Endothelial cell of umbilical vein (primary cell): Measurements from ENCODE around the gene SPEF2. TPM values are rescaled to one million over a fixed set of nuclear protein-coding genes. Genes with fewer than 3 reads are reported as not detected.

Experiments used
- BruUV-seq: library from RNA; stranded (reverse); fragments of 400-500 nt; replicated peaks from 2 replicates; lab custom pipeline; 2021; lab: Mats Ljungman, UMichigan
- CTCF ChIA-PET: fragments of 300-600, 350-600 bp; sonication (Branson Sonifier 250); formaldehyde crosslinking; loops from one replicate; lab custom pipeline; 2021; ENCODE audit warnings: antibody characterized with exemption, inconsistent platforms; lab: Charles Lee
- POLR2A ChIA-PET: fragments of 300-600, 350-600 bp; sonication (Branson Sonifier 250); formaldehyde crosslinking; loops from one replicate; lab custom pipeline; 2021; ENCODE audit warnings: antibody characterized with exemption, inconsistent platforms; lab: Charles Lee
- DNase-seq: peaks from one replicate; pipeline ENCODE4 v3.0.0-alpha.2; 2011; ENCODE audit warnings: low read depth, low spot score
- FAIRE-seq: peaks from 2 replicates; lab custom pipeline; 2011; peaks lifted over from hg19 to GRCh38; lab: Jason Lieb, UNC
- H2AFZ ChIP-seq: 2 replicates; pipeline ENCODE4 v1.6.0; 2012; ENCODE audit warnings: low read depth, low read length, control low read depth, inconsistent platforms
- H3K27ac ChIP-seq: 2 replicates; pipeline ENCODE4 v1.5.1; 2011; ENCODE audit warnings: low read depth, mild to moderate bottlenecking, control low read depth, low read length, moderate library complexity; ENCODE audit not compliant: insufficient read depth
- H3K27me3 ChIP-seq, 2 experiments: 2 replicates each; pipeline versions ENCODE4 v1.6.0 to v1.6.1; 2011; ENCODE audit warnings: low read length in 2 of 2, mixed read lengths in 1 of 2; ENCODE audit not compliant: control insufficient read depth in 2 of 2, insufficient read depth in 2 of 2
- H3K36me3 ChIP-seq, 2 experiments: 2 replicates in 1 of 2; 3 replicates in 1 of 2; pipeline ENCODE4 v1.5.1; 2011; ENCODE audit warnings: low read length in 2 of 2, mild to moderate bottlenecking in 1 of 2, moderate library complexity in 1 of 2; ENCODE audit not compliant: control insufficient read depth in 2 of 2, insufficient read depth in 2 of 2; ENCODE audit errors: extremely low read depth in 1 of 2
- H3K4me1 ChIP-seq: 3 replicates; pipeline ENCODE4 v1.5.1; 2011; ENCODE audit warnings: mild to moderate bottlenecking, low read length; ENCODE audit not compliant: control insufficient read depth, insufficient read depth; ENCODE audit errors: extremely low read depth
- H3K4me2 ChIP-seq: 2 replicates; pipeline ENCODE4 v1.6.1; 2011; ENCODE audit warnings: low read length, control low read depth, mixed read lengths; ENCODE audit not compliant: insufficient read depth
- H3K4me3 ChIP-seq, 3 experiments: fragments of 200-600 bp in 1 of 3; sonication (generic), shearing (Covaris generic) in 1 of 3; replicated peaks in 1 of 3; 2 replicates each; pipeline ENCODE4 v1.5.1; 2011 to 2016; ENCODE audit warnings: control low read depth in 3 of 3, low read length in 3 of 3, mild to moderate bottlenecking in 2 of 3, inconsistent platforms in 1 of 3, low read depth in 1 of 3, moderate library complexity in 1 of 3; ENCODE audit not compliant: insufficient read depth in 1 of 3
- H3K79me2 ChIP-seq: 2 replicates; pipeline ENCODE4 v1.6.0; 2012; ENCODE audit warnings: low read length, inconsistent platforms; ENCODE audit not compliant: control insufficient read depth, insufficient read depth
- H3K9ac ChIP-seq: replicated peaks from 2 replicates; pipeline ENCODE3; 2011; ENCODE audit warnings: low read length, control low read depth; ENCODE audit not compliant: insufficient read depth; ENCODE audit errors: extremely low read depth
- H3K9me1 ChIP-seq: replicated peaks from 3 replicates; pipeline ENCODE4 v1.6.0; 2011; ENCODE audit warnings: mild to moderate bottlenecking, low read length; ENCODE audit not compliant: control insufficient read depth, insufficient read depth; ENCODE audit errors: extremely low read depth
- H3K9me3 ChIP-seq: replicated peaks from 2 replicates; pipeline ENCODE4 v1.5.1; 2012; ENCODE audit warnings: low read length, inconsistent platforms; ENCODE audit not compliant: control insufficient read depth, insufficient read depth
- H4K20me1 ChIP-seq: replicated peaks from 2 replicates; pipeline ENCODE3; 2011; ENCODE audit warnings: mild to moderate bottlenecking, low read length; ENCODE audit not compliant: control insufficient read depth, insufficient read depth; ENCODE audit errors: extremely low read depth
- EZH2 ChIP-seq: IDR thresholded peaks from 2 replicates; pipeline ENCODE4 v1.6.1; 2012; ENCODE audit warnings: borderline replicate concordance, low read depth, mild to moderate bottlenecking, moderate library complexity, low read length, inconsistent platforms; ENCODE audit not compliant: severe bottlenecking
- FOS ChIP-seq: IDR thresholded peaks from 2 replicates; pipeline ENCODE4 v1.6.1; 2011; ENCODE audit warnings: mild to moderate bottlenecking, low read length, moderate library complexity, borderline replicate concordance; ENCODE audit not compliant: insufficient read depth
- GATA2 ChIP-seq: IDR thresholded peaks from 2 replicates; pipeline ENCODE4 v1.7.0; 2011; ENCODE audit warnings: low read depth, mild to moderate bottlenecking, moderate library complexity, mixed read lengths, low read length; ENCODE audit not compliant: insufficient read length, insufficient read depth
- JUN ChIP-seq: IDR thresholded peaks from 2 replicates; pipeline ENCODE4 v1.6.1; 2011; ENCODE audit warnings: borderline replicate concordance, low read depth; ENCODE audit not compliant: insufficient read length, insufficient read depth
- MAX ChIP-seq: IDR thresholded peaks from 2 replicates; pipeline ENCODE4 v1.6.1; 2011; ENCODE audit not compliant: insufficient read depth, insufficient read length
- MYC ChIP-seq: IDR thresholded peaks from one replicate; pipeline ENCODE4 v1.6.1; 2011; ENCODE audit warnings: mild to moderate bottlenecking, low read depth, low read length
- POLR2A ChIP-seq: IDR thresholded peaks from 2 replicates; pipeline ENCODE4 v1.6.1; 2012; ENCODE audit warnings: low read depth, mild to moderate bottlenecking, control low read depth, low read length
- POLR2AphosphoS5 ChIP-seq: IDR thresholded peaks from 2 replicates; pipeline ENCODE4 v1.6.1; 2012; ENCODE audit warnings: low read depth, mild to moderate bottlenecking, control low read depth, low read length, moderate library complexity; ENCODE audit not compliant: insufficient read depth
- dilution Hi-C: fragments of 300-500 bp; cut with MboI; formaldehyde crosslinking; loops from one replicate; pipeline ENCODE4 v1.15.0; 2019; ENCODE audit warnings: low sequenced_read_pairs; ENCODE audit not compliant: extremely low pct_ligation_motif_present
- intact Hi-C: fragments of 100-400 bp; cut with micrococcal nuclease; formaldehyde crosslinking; loops from one replicate; pipeline ENCODE4 v1.10.0; 2022
- polyA plus RNA-seq, 4 experiments: library from polyadenylated mRNA; depleted of rRNA in 3 of 4; stranded (reverse) in 3 of 4; unstranded in 1 of 4; fragments of >200 nt; gene quantifications; 2 replicates each; pipeline versions ENCODE4 v1.2.1 to v1.2.3, GENCODE V29; 2011 to 2012; ENCODE audit warnings: missing spikeins in 1 of 4
- total RNA-seq: library from RNA; stranded (reverse); gene quantifications from 2 replicates; pipeline ENCODE4 v1.2.3, GENCODE V29; 2021
- TF ChIP-seq, protein P1 (sequence below), 2 donors: IDR thresholded peaks; 1 replicate in 1 of 2; 2 replicates in 1 of 2; pipeline ENCODE4 v1.5.1; 2011; ENCODE audit warnings: low read length in 2 of 2, mild to moderate bottlenecking in 2 of 2, moderate library complexity in 2 of 2, control low read depth in 1 of 2, inconsistent platforms in 1 of 2, low read depth in 1 of 2; ENCODE audit not compliant: insufficient read depth in 1 of 2; ENCODE audit errors: extremely low read depth in 1 of 2

SPEF2 gene
- total and polyA plus RNA-seq, 2 donors (not counting 3 experiments of a cell fraction or from before 2014, with no cell fraction given), result 0.28 to 0.73 TPM

DNA sequence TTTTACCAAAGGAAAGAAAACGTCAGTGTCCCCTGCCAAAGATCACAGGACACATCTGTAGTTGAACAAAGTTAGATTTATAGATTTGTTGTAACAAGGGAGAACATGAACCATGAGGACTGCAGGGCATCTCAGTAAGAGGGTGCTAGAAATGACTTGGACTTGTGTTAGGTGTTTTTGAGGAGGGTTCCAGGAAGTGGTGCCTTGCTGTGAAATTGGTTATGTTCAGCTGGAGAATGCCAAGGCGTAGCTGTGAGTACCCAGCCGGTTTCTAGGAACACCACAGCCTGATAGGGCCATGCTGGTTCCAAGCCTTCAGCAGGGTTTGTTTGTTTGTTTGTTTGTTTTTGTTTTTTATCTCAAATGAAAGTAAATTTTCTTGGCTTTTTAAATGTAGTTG lies 5.3 kb downstream of the SPEF2 start:
- FAIRE-seq (no peak), DNase-seq (no peak)
- H3K4me3 ChIP-seq, result no peak overlapping the region
- no peak overlapping the region for H3K4me2 ChIP-seq
- no peaks in the 10 kb centered on the region for H3K9me1 ChIP-seq
- H3K9ac ChIP-seq, result no peak overlapping the region
- H3K27ac ChIP-seq, result no peak overlapping the region
- no peaks in the 10 kb centered on the region for H3K27me3 ChIP-seq
- H3K79me2 ChIP-seq, result no peaks in the 10 kb centered on the region
- no peak for TF ChIP-seq EZH2
- TF ChIP-seq POLR2AphosphoS5, result no peak
- no peak for TF ChIP-seq JUN
- TF ChIP-seq, protein P1, sequence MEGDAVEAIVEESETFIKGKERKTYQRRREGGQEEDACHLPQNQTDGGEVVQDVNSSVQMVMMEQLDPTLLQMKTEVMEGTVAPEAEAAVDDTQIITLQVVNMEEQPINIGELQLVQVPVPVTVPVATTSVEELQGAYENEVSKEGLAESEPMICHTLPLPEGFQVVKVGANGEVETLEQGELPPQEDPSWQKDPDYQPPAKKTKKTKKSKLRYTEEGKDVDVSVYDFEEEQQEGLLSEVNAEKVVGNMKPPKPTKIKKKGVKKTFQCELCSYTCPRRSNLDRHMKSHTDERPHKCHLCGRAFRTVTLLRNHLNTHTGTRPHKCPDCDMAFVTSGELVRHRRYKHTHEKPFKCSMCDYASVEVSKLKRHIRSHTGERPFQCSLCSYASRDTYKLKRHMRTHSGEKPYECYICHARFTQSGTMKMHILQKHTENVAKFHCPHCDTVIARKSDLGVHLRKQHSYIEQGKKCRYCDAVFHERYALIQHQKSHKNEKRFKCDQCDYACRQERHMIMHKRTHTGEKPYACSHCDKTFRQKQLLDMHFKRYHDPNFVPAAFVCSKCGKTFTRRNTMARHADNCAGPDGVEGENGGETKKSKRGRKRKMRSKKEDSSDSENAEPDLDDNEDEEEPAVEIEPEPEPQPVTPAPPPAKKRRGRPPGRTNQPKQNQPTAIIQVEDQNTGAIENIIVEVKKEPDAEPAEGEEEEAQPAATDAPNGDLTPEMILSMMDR (IDR thresholded peaks at IDR 0.05; ENCODE audit: extremely low read depth in 1 of 2, insufficient read depth in 1 of 2, low read depth in 1 of 2, low read length in 2 of 2), result no peak
- no peak for TF ChIP-seq FOS
- TF ChIP-seq GATA2, result no peak
- no peak for TF ChIP-seq MYC
- TF ChIP-seq POLR2A, result no peak
- no peak for TF ChIP-seq MAX
- intact Hi-C loops, result no loop called here
- no peaks in the 10 kb centered on the region for H3K36me3 ChIP-seq
- BruUV-seq, result no TSS peak
- no peaks in the 10 kb centered on the region for H3K9me3 ChIP-seq
- no peaks in the 10 kb centered on the region for H4K20me1 ChIP-seq
- ChIA-PET CTCF (interaction anchor here (1.0 to 1.3 kb wide), 2 partner anchors 28 to 302 kb away, joined by 3 read pairs; no protein-coding TSS in a partner anchor), POLR2A (no interaction called here)
- H2AFZ ChIP-seq, result no peak overlapping the region
- H3K4me1 ChIP-seq, result no peaks in the 10 kb centered on the region
- dilution Hi-C loops, result no loop called here
